DND-41 (cell line): ENCODE data around the gene ABI3BP.

ENCODE experiments used
- ATAC-seq: fragments of 200-7000 bp; cut with Tn5 transposase; 3 replicates; pipeline ENCODE4 v1.9.1; 2021; ENCODE audit warnings: low read depth; ENCODE audit not compliant: insufficient read depth
- DNase-seq: peaks from one replicate; pipeline ENCODE4 v3.0.0-alpha.2; 2020
- H2AFZ ChIP-seq: 2 replicates; pipeline ENCODE4 v1.6.0; 2012; ENCODE audit warnings: low read depth, low read length
- H3K27ac ChIP-seq: 2 replicates; pipeline ENCODE4 v1.5.1; 2012; ENCODE audit warnings: low read length, inconsistent platforms
- H3K27me3 ChIP-seq: fragments of 200-600 bp; sonication (generic); 2 replicates; pipeline ENCODE4 v1.6.0; 2012; ENCODE audit warnings: low read length, mild to moderate bottlenecking, inconsistent platforms; ENCODE audit not compliant: insufficient read depth, poor library complexity
- H3K36me3 ChIP-seq: 2 replicates; pipeline ENCODE4 v1.5.1; 2012; ENCODE audit warnings: low read length, inconsistent platforms; ENCODE audit not compliant: insufficient read depth
- H3K4me1 ChIP-seq: 2 replicates; pipeline ENCODE4 v1.5.1; 2012; ENCODE audit warnings: mild to moderate bottlenecking, low read length; ENCODE audit not compliant: insufficient read depth
- H3K4me2 ChIP-seq: 2 replicates; pipeline ENCODE4 v1.6.0; 2012; ENCODE audit warnings: mild to moderate bottlenecking, moderate library complexity, low read length, inconsistent platforms; ENCODE audit not compliant: insufficient read depth
- H3K4me3 ChIP-seq, 2 experiments: fragments of 200-600 bp in 1 of 2; shearing (Covaris generic) in 1 of 2; 2 replicates each; pipeline ENCODE4 v1.5.1; 2012 to 2016; ENCODE audit warnings: inconsistent platforms in 2 of 2, low read length in 2 of 2, mild to moderate bottlenecking in 2 of 2, low read depth in 1 of 2, moderate library complexity in 1 of 2
- H3K79me2 ChIP-seq: 2 replicates; pipeline ENCODE4 v1.6.0; 2012; ENCODE audit warnings: low read length, inconsistent platforms; ENCODE audit not compliant: insufficient read depth
- H3K9ac ChIP-seq: 2 replicates; pipeline ENCODE4 v1.6.0; 2012; ENCODE audit warnings: low read depth, mild to moderate bottlenecking, inconsistent platforms, low read length, moderate library complexity
- H3K9me3 ChIP-seq: 2 replicates; pipeline ENCODE4 v1.5.1; 2012; ENCODE audit warnings: low read length, moderate library complexity, mild to moderate bottlenecking, inconsistent platforms; ENCODE audit not compliant: insufficient read depth, severe bottlenecking
- H4K20me1 ChIP-seq: 2 replicates; pipeline ENCODE4 v1.6.0; 2012; ENCODE audit warnings: low read length; ENCODE audit not compliant: insufficient read depth
- EZH2 ChIP-seq: IDR thresholded peaks from 3 replicates; pipeline ENCODE4 v1.6.1; 2012; ENCODE audit warnings: borderline replicate concordance, low read depth, mild to moderate bottlenecking, moderate library complexity, low read length, inconsistent platforms; ENCODE audit not compliant: severe bottlenecking
- TF ChIP-seq, protein P1 (sequence below): IDR thresholded peaks from 2 replicates; pipeline ENCODE4 v1.5.1; 2012; ENCODE audit warnings: borderline replicate concordance, low read length, moderate library complexity, mild to moderate bottlenecking; ENCODE audit not compliant: poor library complexity, severe bottlenecking; ENCODE audit errors: extremely low read depth

The ABI3BP gene

GRCh38 chr3:100963041-100963440 is 30.2 kb downstream of the ABI3BP start:
- Histone ChIP-seq H3K4me2 (no peak overlapping the region), H3K4me3 (no peak overlapping the region), H3K9ac (no peak overlapping the region), H3K36me3 (no peaks in the 10 kb centered on the region), H4K20me1 (no peaks in the 10 kb centered on the region), H2AFZ (no peak overlapping the region), H3K9me3 (no peaks in the 10 kb centered on the region), H3K79me2 (no peaks in the 10 kb centered on the region), H3K27me3 (no peaks in the 10 kb centered on the region), H3K4me1 (no peaks in the 10 kb centered on the region), H3K27ac (no peak overlapping the region)
- no peak for DNase-seq
- no peak for ATAC-seq
- TF ChIP-seq, protein P1, sequence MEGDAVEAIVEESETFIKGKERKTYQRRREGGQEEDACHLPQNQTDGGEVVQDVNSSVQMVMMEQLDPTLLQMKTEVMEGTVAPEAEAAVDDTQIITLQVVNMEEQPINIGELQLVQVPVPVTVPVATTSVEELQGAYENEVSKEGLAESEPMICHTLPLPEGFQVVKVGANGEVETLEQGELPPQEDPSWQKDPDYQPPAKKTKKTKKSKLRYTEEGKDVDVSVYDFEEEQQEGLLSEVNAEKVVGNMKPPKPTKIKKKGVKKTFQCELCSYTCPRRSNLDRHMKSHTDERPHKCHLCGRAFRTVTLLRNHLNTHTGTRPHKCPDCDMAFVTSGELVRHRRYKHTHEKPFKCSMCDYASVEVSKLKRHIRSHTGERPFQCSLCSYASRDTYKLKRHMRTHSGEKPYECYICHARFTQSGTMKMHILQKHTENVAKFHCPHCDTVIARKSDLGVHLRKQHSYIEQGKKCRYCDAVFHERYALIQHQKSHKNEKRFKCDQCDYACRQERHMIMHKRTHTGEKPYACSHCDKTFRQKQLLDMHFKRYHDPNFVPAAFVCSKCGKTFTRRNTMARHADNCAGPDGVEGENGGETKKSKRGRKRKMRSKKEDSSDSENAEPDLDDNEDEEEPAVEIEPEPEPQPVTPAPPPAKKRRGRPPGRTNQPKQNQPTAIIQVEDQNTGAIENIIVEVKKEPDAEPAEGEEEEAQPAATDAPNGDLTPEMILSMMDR = no peak
- TF ChIP-seq EZH2 = no peak

DNA sequence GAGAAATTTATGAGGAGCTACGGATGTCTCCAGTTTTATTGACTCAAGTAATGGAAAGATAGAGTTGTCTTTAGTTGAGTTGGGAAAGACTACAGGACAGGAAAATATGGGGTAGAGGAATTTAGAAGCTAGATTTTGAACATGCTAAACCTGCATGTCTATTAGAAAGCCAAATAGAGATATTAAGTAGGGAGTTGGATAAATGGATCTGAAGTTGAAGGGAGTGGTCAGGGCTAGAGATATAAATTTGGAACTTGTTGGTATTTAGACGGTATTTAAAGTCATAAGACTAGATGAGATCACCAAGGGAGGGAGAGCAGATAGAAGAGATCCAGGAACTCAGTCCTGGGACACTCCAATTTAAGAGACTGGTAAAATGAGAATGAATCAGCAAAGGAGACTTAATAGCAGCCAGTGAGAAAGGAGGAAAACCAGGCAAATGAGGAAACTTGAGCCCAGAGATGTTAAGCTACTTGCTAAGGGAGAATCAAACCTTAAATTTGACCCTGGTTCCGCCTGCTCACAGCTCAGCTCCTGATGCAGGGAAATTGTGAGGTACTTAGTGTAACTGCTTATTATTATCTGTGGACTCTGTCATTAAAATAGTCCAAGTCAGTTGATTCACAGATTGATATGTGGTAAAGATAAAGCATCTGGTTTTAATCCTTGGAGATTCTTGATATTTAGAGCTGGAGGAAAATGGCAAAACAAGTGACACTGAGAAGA is 35.8 kb downstream of the ABI3BP start:
- ATAC-seq (no peak), DNase-seq (no peak)
- Histone ChIP-seq H3K9ac (no peak overlapping the region), H3K9me3 (no peaks in the 10 kb centered on the region), H3K27me3 (no peaks in the 10 kb centered on the region), H3K4me2 (no peak overlapping the region), H3K4me3 (no peak overlapping the region), H3K27ac (no peak overlapping the region), H2AFZ (no peak overlapping the region), H4K20me1 (no peaks in the 10 kb centered on the region), H3K4me1 (no peaks in the 10 kb centered on the region), H3K79me2 (no peaks in the 10 kb centered on the region), H3K36me3 (no peaks in the 10 kb centered on the region)
- TF ChIP-seq, protein P1 = no peak
- no peak for TF ChIP-seq EZH2

GRCh38 chr3:100956276-100956675 is 36.9 kb downstream of the ABI3BP start:
- Histone ChIP-seq H3K9me3 (no peaks in the 10 kb centered on the region), H3K9ac (no peak overlapping the region)

More at GRCh38 chr3:100956276-100956675, 36.9 kb downstream of the ABI3BP start:
- no peaks in the 10 kb centered on the region for H3K27me3 ChIP-seq
- no peaks in the 10 kb centered on the region for H3K79me2 ChIP-seq
- no peak for ATAC-seq
- no peak overlapping the region for H3K4me2 ChIP-seq
- TF ChIP-seq EZH2 = no peak
- TF ChIP-seq, protein P1 = no peak
- DNase-seq = no peak
- no peaks in the 10 kb centered on the region for H3K4me1 ChIP-seq
- H3K36me3 ChIP-seq = no peaks in the 10 kb centered on the region
- no peaks in the 10 kb centered on the region for H4K20me1 ChIP-seq
- H2AFZ ChIP-seq = no peak overlapping the region
- H3K4me3 ChIP-seq = no peak overlapping the region
- no peak overlapping the region for H3K27ac ChIP-seq
